Tibial nerve (tissue), 4 donors: Measurements from ENCODE around the gene VTN. TPM values are rescaled to one million over a fixed set of nuclear protein-coding genes. Genes with fewer than 3 reads are reported as not detected.

ENCODE experiments used
- DNase-seq, 2 donors: peaks; one replicate each; pipeline ENCODE4 v3.0.0-alpha.2; 2019; ENCODE audit warnings: low spot score in 2 of 2
- H3K27ac ChIP-seq, 4 donors: fragments of 200-600 bp; sonication (generic) in 3 of 4; one replicate each; pipeline ENCODE4 v1.5.1; 2017 to 2019; ENCODE audit warnings: mild to moderate bottlenecking in 1 of 4
- H3K27me3 ChIP-seq, 2 donors: fragments of 200-600 bp; sonication (generic) in 1 of 2; one replicate each; pipeline versions ENCODE4 v1.5.1 to v1.6.0; 2017 to 2019
- H3K36me3 ChIP-seq, 3 donors: fragments of 200-600 bp; sonication (generic); one replicate each; pipeline ENCODE4 v1.5.1; 2018 to 2019
- H3K4me1 ChIP-seq, 4 donors: fragments of 200-600 bp; sonication (generic) in 3 of 4; one replicate each; pipeline ENCODE4 v1.5.1; 2017 to 2019
- H3K4me3 ChIP-seq, 4 donors: fragments of 200-600 bp; sonication (generic) in 3 of 4; one replicate each; pipeline ENCODE4 v1.5.1; 2017 to 2019; ENCODE audit warnings: mild to moderate bottlenecking in 1 of 4, moderate library complexity in 1 of 4
- H3K9me3 ChIP-seq, 4 donors: fragments of 200-600 bp; sonication (generic) in 3 of 4; one replicate each; pipeline ENCODE4 v1.5.1; 2017 to 2019
- CTCF ChIP-seq, 5 experiments: fragments of 200-600 bp in 3 of 5; fragments of 450-650 bp in 2 of 5; sonication (generic) in 3 of 5; IDR thresholded peaks; one replicate each; pipeline ENCODE4 v1.5.1; 2016 to 2019; ENCODE audit warnings: antibody characterized with exemption in 5 of 5, mild to moderate bottlenecking in 3 of 5, moderate library complexity in 2 of 5
- EP300 ChIP-seq, 2 donors: sonication (generic); formaldehyde crosslinking; IDR thresholded peaks; one replicate each; pipeline ENCODE4 v1.6.1; 2017; ENCODE audit warnings: antibody characterized with exemption in 2 of 2, mild to moderate bottlenecking in 1 of 2
- POLR2A ChIP-seq, 2 donors: fragments of 450-650 bp; IDR thresholded peaks; one replicate each; pipeline ENCODE4 v1.6.1; 2017; ENCODE audit warnings: antibody characterized with exemption in 2 of 2, mild to moderate bottlenecking in 2 of 2, moderate library complexity in 2 of 2
- WGBS, 2 donors: methylation state at CpG; one replicate each; pipeline ENCODE4 v1.1.5; 2018; 5-methylcytosine and 5-hydroxymethylcytosine counted together
- total RNA-seq, 4 donors: library from RNA; depleted of rRNA; stranded (reverse); fragments of >200 nt; gene quantifications; one replicate each; pipeline ENCODE4 v1.1.0, GENCODE V29; 2016

VTN gene
- total RNA-seq, 4 donors from 2014 or later: 0.90 to 22.7 (median 1.8) TPM

GRCh38 chr17:28324781-28325180 is 45.3 kb downstream of the VTN start:
- no peak for DNase-seq
- H3K4me3 ChIP-seq: no peak overlapping the region
- WGBS, 2 donors: 74 to 80% methylated on average over 3 of the region's 3 CpGs
- no peak overlapping the region for H3K27ac ChIP-seq
- H3K27me3 ChIP-seq: no peaks in the 10 kb centered on the region
- no peaks in the 10 kb centered on the region for H3K9me3 ChIP-seq
- no peak for TF ChIP-seq EP300 (IDR thresholded peaks at IDR 0.05)
- TF ChIP-seq POLR2A (IDR thresholded peaks at IDR 0.05): no peak
- no peak for TF ChIP-seq CTCF (IDR thresholded peaks at IDR 0.05)
- H3K36me3 ChIP-seq: peaks cover 0 to 42% (median 5%) of the 10 kb centered on the region in 3 donors
- H3K4me1 ChIP-seq: peaks cover 0 to 6% (median 5%) of the 10 kb centered on the region in 4 donors

GRCh38 chr17:28324267-28324745 is 45.8 kb downstream of the VTN start:
- no peak for DNase-seq
- WGBS, 2 donors: 76 to 78% methylated on average over 5 of the region's 5 CpGs
- Histone ChIP-seq H3K36me3 (peaks cover 0 to 38% (median 3%) of the 10 kb centered on the region in 3 donors), H3K27ac (no peak overlapping the region), H3K9me3 (no peaks in the 10 kb centered on the region), H3K4me1 (peaks cover 0 to 11% (median 8%) of the 10 kb centered on the region in 4 donors), H3K4me3 (no peak overlapping the region), H3K27me3 (no peaks in the 10 kb centered on the region)
- no peak for TF ChIP-seq EP300 (IDR thresholded peaks at IDR 0.05)
- no peak for TF ChIP-seq POLR2A (IDR thresholded peaks at IDR 0.05)
- TF ChIP-seq CTCF (IDR thresholded peaks at IDR 0.05): no peak

GRCh38 chr17:28320215-28321061 is 49.7 kb downstream of the VTN start:
- Histone ChIP-seq H3K4me1 (peaks cover 0 to 19% (median 15%) of the 10 kb centered on the region in 4 donors), H3K4me3 (no peak overlapping the region), H3K36me3 (no peaks in the 10 kb centered on the region), H3K27ac (no peak overlapping the region), H3K9me3 (no peaks in the 10 kb centered on the region), H3K27me3 (no peaks in the 10 kb centered on the region)
- 64% methylated on average over 8 of the region's 8 CpGs for WGBS, 2 donors
- TF ChIP-seq POLR2A (IDR thresholded peaks at IDR 0.05) (no peak), CTCF (IDR thresholded peaks at IDR 0.05) (no peak), EP300 (IDR thresholded peaks at IDR 0.05) (no peak)
- DNase-seq: no peak

GRCh38 chr17:28319598-28319935 is 50.5 kb downstream of the VTN start:
- WGBS, 2 donors: 1 to 2% methylated on average over 7 of the region's 7 CpGs
- TF ChIP-seq CTCF (IDR thresholded peaks at IDR 0.05) (no peak), POLR2A (IDR thresholded peaks at IDR 0.05) (no peak), EP300 (IDR thresholded peaks at IDR 0.05) (no peak)
- Histone ChIP-seq H3K27me3 (no peaks in the 10 kb centered on the region), H3K4me1 (peaks cover 0 to 19% (median 15%) of the 10 kb centered on the region in 4 donors), H3K4me3 (peak overlapping the region; percentile 38 to 77 (median 52)), H3K27ac (peak overlapping the region in 3 of 4 donors; percentile 62 to 81 (median 67)), H3K36me3 (no peaks in the 10 kb centered on the region), H3K9me3 (no peaks in the 10 kb centered on the region)
- DNase-seq: no peak
